NCI-H2171 (cell line): ENCODE results near the gene KIRREL1.

Source experiments
- DNase-seq: peaks from one replicate; lab custom pipeline; 2025; lab: John Stamatoyannopoulos, UW

Gene KIRREL1

DNA sequence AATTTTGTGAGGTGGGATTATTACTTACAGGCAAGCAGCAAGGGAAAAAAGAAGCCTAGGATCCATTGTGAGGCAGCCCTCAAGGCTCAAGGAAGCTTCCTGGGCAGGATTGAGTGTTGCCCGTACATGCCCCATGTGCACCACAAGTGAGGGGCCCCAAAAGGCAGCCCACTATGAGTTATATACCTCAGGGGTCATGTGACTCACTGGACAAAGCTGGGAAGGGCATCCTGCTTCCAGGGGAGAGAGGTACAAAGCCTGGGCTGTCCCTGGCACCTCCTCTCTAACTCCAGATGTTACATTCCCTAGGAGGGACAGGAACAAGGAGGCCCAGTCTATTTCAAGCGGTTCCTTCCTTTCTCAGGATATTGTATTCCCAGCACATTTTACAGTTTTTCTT lies 153.3 kb downstream of the KIRREL1 start:
- DNase-seq = no peak

DNA sequence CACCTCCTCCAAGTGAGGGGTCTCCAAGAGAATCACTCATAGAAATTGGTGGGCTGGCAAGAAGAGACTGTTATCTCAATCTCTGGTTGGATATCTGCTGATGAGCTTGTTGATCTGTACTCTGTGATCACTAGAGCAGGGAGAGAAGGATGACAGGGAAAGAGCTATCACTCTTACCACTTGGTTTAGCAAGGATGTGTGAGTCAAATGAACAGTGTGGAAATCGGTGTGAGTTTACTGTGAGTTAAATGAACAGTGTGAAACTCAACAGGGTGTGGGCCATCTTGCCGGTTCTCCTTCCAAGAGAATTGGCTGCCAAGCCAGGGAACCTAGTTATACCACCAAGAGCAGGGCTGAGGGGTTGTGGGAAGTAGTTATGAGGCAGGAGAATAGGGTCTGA lies 154.0 kb downstream of the KIRREL1 start:
- DNase-seq = no peak

DNA sequence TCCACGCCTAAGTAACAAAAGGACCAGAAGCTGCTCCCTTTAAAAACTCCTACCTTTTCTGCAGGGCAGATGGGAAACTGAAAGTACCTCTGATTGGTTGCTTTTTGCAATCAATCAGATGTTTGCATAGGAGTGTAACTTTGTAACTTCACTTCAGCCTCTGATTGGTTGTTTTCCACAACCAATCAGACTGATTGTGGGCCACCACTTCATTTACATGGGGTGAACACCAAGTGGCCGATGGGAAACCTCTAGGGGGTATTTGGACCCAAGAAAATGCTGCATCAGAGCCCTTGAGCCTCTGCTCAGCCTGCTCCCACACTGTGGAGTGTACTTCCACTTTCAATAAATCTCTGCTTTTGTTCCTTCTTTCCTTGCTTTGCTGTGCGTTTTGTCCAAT lies 154.4 kb downstream of the KIRREL1 start:
- DNase-seq = no peak

DNA sequence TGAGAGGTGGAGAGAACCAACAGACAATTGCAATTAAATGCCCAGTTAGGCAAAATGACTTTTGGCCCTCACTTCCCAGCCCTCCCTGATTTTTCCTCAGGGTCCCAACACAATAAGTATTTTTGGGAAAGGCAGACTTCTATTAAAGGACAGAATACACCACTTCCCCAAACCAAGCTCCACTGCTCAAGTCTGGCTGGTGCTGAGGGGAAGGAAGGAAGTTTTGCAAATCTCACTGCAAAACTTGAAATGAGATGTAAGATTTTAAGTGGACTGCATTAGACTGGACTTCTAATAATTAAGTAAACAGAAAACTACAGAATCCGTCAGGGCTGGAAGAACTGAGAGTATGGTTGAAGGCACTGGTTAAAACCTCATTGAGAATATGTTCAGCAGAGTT lies 155.0 kb downstream of the KIRREL1 start:
- no peak for DNase-seq

DNA sequence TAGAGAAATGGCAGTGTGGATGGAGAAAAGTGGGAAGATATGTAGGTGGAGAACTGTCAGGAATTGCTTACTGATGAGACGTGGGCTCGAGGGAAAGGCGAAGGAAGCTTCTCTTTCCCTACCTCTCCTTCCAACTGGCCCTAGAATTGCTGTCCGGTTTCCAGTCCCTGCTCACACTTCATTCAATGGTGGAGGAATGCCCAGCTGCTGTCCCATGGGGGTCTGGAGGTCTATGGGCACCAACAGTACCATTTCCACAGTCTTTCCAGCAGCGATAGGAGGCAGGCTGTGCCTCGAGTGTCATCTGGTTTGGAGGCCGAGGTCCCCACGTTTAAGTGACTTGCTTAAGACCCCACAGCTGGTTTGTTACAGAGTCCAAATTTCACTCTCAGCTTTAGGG lies 155.7 kb downstream of the KIRREL1 start:
- no peak for DNase-seq
